Common myeloid progenitor, CD34-positive (primary cell): ENCODE results near the gene STK4.

Source experiments
- CTCF ChIA-PET: fragments of 350-600 bp; sonication (Branson Sonifier 250); formaldehyde crosslinking; loops from one replicate; lab custom pipeline; 2021; ENCODE audit warnings: antibody characterized with exemption; lab: Charles Lee
- POLR2A ChIA-PET: fragments of 350-600 bp; sonication (Branson Sonifier 250); formaldehyde crosslinking; loops from one replicate; lab custom pipeline; 2021; ENCODE audit warnings: antibody characterized with exemption; lab: Charles Lee
- DNase-seq, 3 donors: peaks; one replicate each; pipeline versions ENCODE4 v3.0.0 to v3.0.0-alpha.2; 2013
- H3K27ac ChIP-seq, 2 experiments: 1 replicate in 1 of 2; 2 replicates in 1 of 2; pipeline ENCODE4 v1.7.0; 2013; ENCODE audit warnings: inconsistent platforms in 2 of 2, low read length in 2 of 2, mild to moderate bottlenecking in 2 of 2, low read depth in 1 of 2, moderate library complexity in 1 of 2; ENCODE audit not compliant: severe bottlenecking in 2 of 2, insufficient read depth in 1 of 2, poor library complexity in 1 of 2
- H3K27me3 ChIP-seq, 5 experiments: replicated peaks in 2 of 5; 1 replicate in 3 of 5; 2 replicates in 2 of 5; pipeline versions ENCODE4 v1.6.1 to v1.7.0; 2013; ENCODE audit warnings: low read length in 4 of 5, mild to moderate bottlenecking in 2 of 5, moderate library complexity in 2 of 5, inconsistent platforms in 1 of 5; ENCODE audit not compliant: insufficient read depth in 5 of 5, control insufficient read depth in 4 of 5
- H3K36me3 ChIP-seq, 4 experiments: 1 replicate in 2 of 4; 2 replicates in 2 of 4; pipeline versions ENCODE4 v1.6.1 to v1.7.0; 2013; ENCODE audit warnings: low read length in 3 of 4, control low read depth in 1 of 4, mild to moderate bottlenecking in 1 of 4; ENCODE audit not compliant: control insufficient read depth in 4 of 4, insufficient read depth in 4 of 4
- H3K4me1 ChIP-seq, 4 experiments: 1 replicate in 3 of 4; 2 replicates in 1 of 4; pipeline versions ENCODE4 v1.6.1 to v1.7.1; 2013; ENCODE audit warnings: low read length in 3 of 4, mild to moderate bottlenecking in 3 of 4, control low read depth in 1 of 4, inconsistent platforms in 1 of 4, moderate library complexity in 1 of 4; ENCODE audit not compliant: control insufficient read depth in 4 of 4, insufficient read depth in 4 of 4; ENCODE audit errors: control extremely low read depth in 1 of 4
- H3K4me3 ChIP-seq, 7 experiments: 1 replicate in 4 of 7; 2 replicates in 3 of 7; pipeline versions ENCODE4 v1.5.1 to v1.7.0; 2013; ENCODE audit warnings: mild to moderate bottlenecking in 7 of 7, low read length in 6 of 7, moderate library complexity in 6 of 7, inconsistent platforms in 2 of 7, low read depth in 2 of 7, control low read depth in 1 of 7; ENCODE audit not compliant: insufficient read depth in 4 of 7, control insufficient read depth in 1 of 7; ENCODE audit errors: extremely low read depth in 1 of 7
- H3K9me3 ChIP-seq, 5 experiments: 1 replicate in 4 of 5; 2 replicates in 1 of 5; pipeline versions ENCODE4 v1.6.1 to v1.7.1; 2013; ENCODE audit warnings: low read length in 4 of 5, mild to moderate bottlenecking in 2 of 5, inconsistent platforms in 1 of 5, low read depth in 1 of 5, moderate library complexity in 1 of 5; ENCODE audit not compliant: control insufficient read depth in 4 of 5, insufficient read depth in 2 of 5; ENCODE audit errors: control extremely low read depth in 1 of 5
- WGBS: methylation state at CpG from one replicate; pipeline ENCODE4 v1.1.5; 2013; ENCODE audit not compliant: insufficient coverage; 5-methylcytosine and 5-hydroxymethylcytosine counted together

The STK4 gene

GRCh38 chr20:44959082-44959637 is 7.2 kb upstream of the STK4 start:
- H3K27ac ChIP-seq = peak overlapping the region in 1 of 2 experiments; percentile 64
- ChIA-PET CTCF (interaction anchor here (1.0 to 2.4 kb wide), 6 partner anchors 17 to 343 kb away, joined by 3 to 9 read pairs (median 4); no protein-coding TSS in a partner anchor), POLR2A (no interaction called here)
- no peaks in the 10 kb centered on the region for H3K9me3 ChIP-seq
- peak overlapping the region in 6 of 7 experiments; percentile 68 to 88 (median 80) for H3K4me3 ChIP-seq
- H3K4me1 ChIP-seq = peaks cover 7 to 39% (median 15%) of the 10 kb centered on the region in 4 experiments
- H3K27me3 ChIP-seq = no peaks in the 10 kb centered on the region
- WGBS = 60% methylated on average over 5 of the region's 8 CpGs
- peaks cover 12 to 30% (median 24%) of the 10 kb centered on the region in 4 experiments for H3K36me3 ChIP-seq
- DNase-seq = peak in 1 of 3 donors; percentile 23

GRCh38 chr20:44959638-44960102 is 6.6 kb upstream of the STK4 start:
- Histone ChIP-seq H3K36me3 (peaks cover 12 to 25% (median 19%) of the 10 kb centered on the region in 4 experiments), H3K4me3 (peak overlapping the region; percentile 68 to 88 (median 80)), H3K9me3 (no peaks in the 10 kb centered on the region), H3K27me3 (no peaks in the 10 kb centered on the region), H3K27ac (peak overlapping the region in 1 of 2 experiments; percentile 64), H3K4me1 (peaks cover 7 to 39% (median 15%) of the 10 kb centered on the region in 4 experiments)
- WGBS = 17% methylated on average over 6 of the region's 13 CpGs
- POLR2A ChIA-PET = interaction anchor here (0.8 kb wide), 1 partner anchor 8 kb away, joined by 3 read pairs; no protein-coding TSS in a partner anchor
- peak; percentile 61 to 85 (median 82) for DNase-seq
- CTCF ChIA-PET = interaction anchor here (1.0 to 2.4 kb wide), 4 partner anchors 18 to 56 kb away, joined by 3 to 9 read pairs (median 4); no protein-coding TSS in a partner anchor

DNA sequence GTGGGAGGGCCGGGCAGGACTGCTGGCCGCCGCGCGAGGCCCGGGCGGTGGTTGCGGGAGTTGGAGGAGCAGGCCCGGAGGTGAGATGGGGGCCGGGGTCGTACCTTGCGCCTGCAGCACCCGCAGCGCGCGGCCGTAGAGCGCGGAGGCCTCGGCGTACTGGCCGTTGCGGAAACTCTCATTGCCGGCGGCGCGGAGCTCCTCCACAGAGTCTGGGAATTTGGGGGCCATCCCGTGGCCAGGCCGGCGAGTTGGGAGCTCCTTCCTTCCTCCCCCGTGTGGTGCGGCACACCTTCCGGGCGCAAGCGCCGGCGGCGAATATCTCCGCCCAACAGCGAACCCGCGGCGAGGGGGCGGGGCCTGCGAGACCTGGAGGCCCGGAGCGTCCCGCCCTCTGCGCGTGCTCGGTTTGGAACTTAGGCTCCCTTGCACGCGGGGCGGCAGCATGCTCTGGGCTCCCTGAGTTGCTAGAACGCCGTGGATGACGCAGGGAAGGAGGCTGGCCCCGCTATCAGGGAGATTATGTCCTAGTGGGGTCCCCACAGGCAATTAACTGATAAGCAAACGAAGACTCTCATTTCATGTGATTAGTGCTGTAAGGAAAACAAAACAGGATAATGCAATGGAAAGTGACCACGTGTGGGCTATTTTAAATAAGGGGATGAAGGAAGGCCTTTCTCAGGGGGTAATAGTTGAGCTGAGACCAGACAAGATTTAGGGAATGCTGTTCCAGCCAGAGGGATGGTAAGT is 6.0 kb upstream of the STK4 start, which contains the start of gene TOMM34:
TOMM34 (minus strand) TSS at position 295 of the 750 bp plus-strand sequence; CDS start at position 231, 64 bp downstream.
- Histone ChIP-seq H3K27me3 (no peaks in the 10 kb centered on the region), H3K9me3 (no peaks in the 10 kb centered on the region), H3K27ac (peak within 1 kb of the TSS in 1 of 2 experiments; percentile 64), H3K4me1 (peaks cover 7 to 39% (median 15%) of the 10 kb centered on the region in 4 experiments), H3K36me3 (peaks cover 8 to 19% (median 13%) of the 10 kb centered on the region in 4 experiments), H3K4me3 (peak within 1 kb of the TSS; percentile 68 to 88 (median 80))
- ChIA-PET CTCF (interaction anchor here (0.7 to 1.8 kb wide), 5 partner anchors 9 to 133 kb away, joined by 3 to 4 read pairs (median 3); no protein-coding TSS in a partner anchor), POLR2A (interaction anchor here (0.8 to 0.9 kb wide), 2 partner anchors 9 to 32 kb away, joined by 3 read pairs; no protein-coding TSS in a partner anchor)
- peak; percentile 91 to 93 (median 93) for DNase-seq
- WGBS = under 1% methylated on average over 42 of the region's 60 CpGs

DNA sequence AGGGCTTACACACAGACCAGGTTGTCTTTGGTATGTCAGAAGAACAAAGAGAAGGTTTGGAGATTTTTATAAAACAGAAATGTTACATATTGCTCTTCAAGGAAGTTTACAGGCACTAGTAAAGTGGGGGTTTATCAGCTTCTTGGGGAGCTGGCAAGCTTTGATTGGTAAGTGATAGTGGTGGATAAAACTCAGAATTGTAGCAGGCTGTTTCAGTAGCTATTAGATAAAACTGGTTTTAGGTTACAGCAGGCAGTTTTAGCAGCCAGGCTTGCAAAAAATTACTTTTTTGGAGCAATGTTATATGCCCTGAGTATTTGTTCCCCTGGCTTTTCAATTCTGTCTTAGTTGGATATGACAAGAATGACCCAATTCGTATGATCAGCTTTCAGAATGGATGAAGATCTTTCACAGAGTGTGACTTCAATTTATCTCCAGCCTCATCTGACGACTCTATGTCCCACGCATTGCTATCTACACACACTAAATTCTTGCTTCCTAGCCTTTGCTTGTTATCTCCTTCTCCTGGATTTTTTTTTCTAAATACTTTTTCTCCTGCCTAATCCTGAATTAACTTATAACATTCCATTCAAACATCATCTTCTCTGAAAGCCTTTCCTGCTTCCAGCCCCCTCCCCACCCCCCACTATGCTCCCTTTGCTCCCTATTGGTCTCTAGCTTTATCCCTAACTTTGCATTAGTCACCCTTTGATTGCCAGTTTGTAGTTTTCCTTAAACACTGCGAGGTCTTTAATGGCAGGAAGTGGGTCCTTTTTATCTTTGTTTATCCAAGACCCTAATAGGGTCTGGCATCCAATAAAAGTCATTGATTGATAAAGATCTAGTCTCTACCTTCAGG is 5.1 kb upstream of the STK4 start:
- no peak overlapping the region for H3K4me3 ChIP-seq
- CTCF ChIA-PET = interaction anchor here (1.0 to 1.2 kb wide), 4 partner anchors 25 to 135 kb away, joined by 3 read pairs; no protein-coding TSS in a partner anchor
- H3K9me3 ChIP-seq = no peaks in the 10 kb centered on the region
- H3K36me3 ChIP-seq = peaks cover 0 to 9% (median 6%) of the 10 kb centered on the region in 4 experiments
- POLR2A ChIA-PET = interaction anchor here (0.9 kb wide), 1 partner anchor 31 kb away, joined by 3 read pairs; no protein-coding TSS in a partner anchor
- peak overlapping the region in 1 of 2 experiments; percentile 64 for H3K27ac ChIP-seq
- peak in 1 of 3 donors; percentile 49 for DNase-seq
- 92% methylated on average over 4 of the region's 4 CpGs for WGBS
- H3K27me3 ChIP-seq = no peaks in the 10 kb centered on the region
- peaks cover 12 to 46% (median 20%) of the 10 kb centered on the region in 4 experiments for H3K4me1 ChIP-seq

- Histone ChIP-seq H3K27me3 (no peaks in the 10 kb centered on the region), H3K27ac (no peak overlapping the region), H3K9me3 (no peaks in the 10 kb centered on the region), H3K36me3 (peaks cover 0 to 6% (median 3%) of the 10 kb centered on the region in 4 experiments), H3K4me1 (peaks cover 12 to 47% (median 25%) of the 10 kb centered on the region in 4 experiments), H3K4me3 (no peak overlapping the region)
- POLR2A ChIA-PET = no interaction called here
- DNase-seq = peak in 1 of 3 donors; percentile 26
- CTCF ChIA-PET = interaction anchor here (1.0 to 1.2 kb wide), 3 partner anchors 24 to 134 kb away, joined by 3 read pairs; no protein-coding TSS in a partner anchor
- WGBS = 90% methylated on average over 1 of the region's 3 CpGs
These were observed 4.4 kb upstream of the STK4 start for GRCh38 chr20:44961870-44962267.

DNA sequence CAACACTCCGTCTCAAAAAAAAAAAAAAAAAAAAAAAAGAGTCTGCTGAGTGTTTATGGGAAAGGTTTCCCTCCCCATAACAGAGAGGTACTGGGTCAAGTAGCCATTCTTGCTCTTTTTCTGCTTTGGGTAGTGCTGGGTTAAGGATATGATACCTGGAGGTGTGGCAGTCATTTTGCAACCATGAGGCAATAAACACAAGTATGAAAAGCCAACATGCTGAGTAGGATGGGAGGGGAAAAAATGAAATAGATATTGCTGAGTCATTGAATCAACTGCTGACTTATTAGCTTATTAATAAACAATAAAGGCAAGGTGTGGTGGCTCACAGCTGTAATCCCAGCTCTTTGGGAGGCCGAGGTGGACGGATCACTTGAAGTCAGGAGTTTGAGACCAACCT is 3.8 kb upstream of the STK4 start:
- H3K27me3 ChIP-seq = no peaks in the 10 kb centered on the region
- ChIA-PET POLR2A (no interaction called here), CTCF (interaction anchor here (1.2 kb wide), 1 partner anchor 134 kb away, joined by 3 read pairs; no protein-coding TSS in a partner anchor)
- peak in 1 of 3 donors; percentile 12 for DNase-seq
- no peak overlapping the region for H3K27ac ChIP-seq
- H3K9me3 ChIP-seq = no peaks in the 10 kb centered on the region
- H3K4me3 ChIP-seq = no peak overlapping the region
- H3K36me3 ChIP-seq = peaks cover 0 to 6% (median 3%) of the 10 kb centered on the region in 4 experiments
- H3K4me1 ChIP-seq = peaks cover 17 to 53% (median 31%) of the 10 kb centered on the region in 4 experiments
- WGBS = no CpG with 5 or more reads among the region's 3 CpGs
